Stimulated activated CD4-positive, alpha-beta T cell treated with anti-CD3 and anti-CD28 coated beads, Interleukin-12 subunit alpha, Interleukin-12 subunit beta, amount 100 ng/mL, for 24 hours (primary cell): ENCODE results near the gene IL15RA.

ENCODE experiments used
- DNase-seq, 2 experiments: peaks; one replicate each; pipeline ENCODE4 v3.0.0-alpha.2; 2020; ENCODE audit warnings: low read depth in 2 of 2

IL15RA gene, protein sequence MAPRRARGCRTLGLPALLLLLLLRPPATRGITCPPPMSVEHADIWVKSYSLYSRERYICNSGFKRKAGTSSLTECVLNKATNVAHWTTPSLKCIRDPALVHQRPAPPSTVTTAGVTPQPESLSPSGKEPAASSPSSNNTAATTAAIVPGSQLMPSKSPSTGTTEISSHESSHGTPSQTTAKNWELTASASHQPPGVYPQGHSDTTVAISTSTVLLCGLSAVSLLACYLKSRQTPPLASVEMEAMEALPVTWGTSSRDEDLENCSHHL

DNA sequence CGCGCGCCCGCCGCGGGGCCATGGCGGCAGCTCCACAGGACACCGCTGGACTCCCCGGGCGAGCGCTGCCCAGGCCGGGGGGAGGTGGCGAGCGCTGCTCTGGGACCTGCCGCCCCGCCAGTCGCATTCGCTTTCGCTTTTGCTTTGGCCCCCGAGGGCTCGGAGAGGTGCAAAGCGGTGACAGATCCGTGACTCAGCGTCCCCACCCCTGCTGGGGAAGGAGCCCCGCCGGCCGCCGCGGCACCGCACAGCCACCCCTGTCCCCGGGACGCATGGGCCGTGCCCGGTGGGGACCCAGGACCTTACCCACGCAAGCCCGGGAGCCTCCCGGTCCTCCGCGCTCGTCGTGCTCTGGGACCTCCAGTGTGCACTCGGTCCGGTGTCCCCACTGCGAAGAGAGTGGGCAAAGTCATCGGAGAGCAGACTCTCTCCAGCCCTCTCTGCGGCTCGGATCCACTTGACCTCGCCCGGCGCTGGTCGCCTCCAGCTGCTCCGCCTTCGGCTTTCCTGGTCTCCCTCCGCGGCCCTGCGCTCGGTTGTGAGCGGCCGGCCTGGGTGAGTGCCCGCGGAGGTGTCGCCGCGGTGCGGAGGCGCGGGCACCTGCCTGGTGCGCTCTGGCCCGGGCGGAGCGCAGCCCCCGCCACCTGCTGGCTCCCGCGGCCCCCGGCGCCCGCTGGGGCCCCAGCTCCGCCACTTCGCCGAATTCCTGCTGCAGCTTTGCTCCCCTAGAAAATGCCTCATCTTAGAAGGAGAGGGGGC, at the start of gene IL15RA:
Gene IL15RA, minus strand, starts transcription at position 73 of the 759 bp plus-strand sequence. Its CDS starts 51 bp downstream, at position 22.
- DNase-seq = peak; percentile 77 to 87

DNA sequence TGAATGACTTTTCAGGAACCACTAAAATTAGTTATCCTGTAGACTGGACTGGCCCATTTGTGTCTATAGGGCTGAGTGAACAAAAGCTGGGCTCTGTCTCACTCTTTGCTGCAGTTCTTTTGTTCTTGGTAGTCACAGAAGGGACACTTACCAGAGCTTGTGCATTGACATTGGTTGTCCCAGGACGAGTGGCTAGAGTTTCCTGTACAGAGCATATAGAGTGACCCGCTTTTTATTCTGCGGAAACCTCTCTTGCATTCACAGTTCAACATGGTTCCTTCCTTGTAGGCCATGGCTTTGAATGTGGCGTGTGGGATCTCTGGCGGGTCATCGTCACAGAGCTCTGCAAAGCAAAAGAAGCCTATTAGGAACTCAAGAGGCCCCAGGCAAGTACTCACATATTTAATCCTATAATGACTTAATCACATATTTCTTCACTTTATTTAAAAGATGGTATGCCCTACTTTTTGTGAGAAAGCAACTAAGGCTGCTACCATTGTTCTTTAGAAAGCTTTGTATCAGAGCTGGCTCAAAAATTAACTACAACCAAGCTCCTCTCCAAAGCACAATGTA, 48.4 kb upstream of the IL15RA start:
- no peak for DNase-seq

GRCh38 chr10:6024334-6024682, 47.0 kb upstream of the IL15RA start:
- DNase-seq = no peak

DNA sequence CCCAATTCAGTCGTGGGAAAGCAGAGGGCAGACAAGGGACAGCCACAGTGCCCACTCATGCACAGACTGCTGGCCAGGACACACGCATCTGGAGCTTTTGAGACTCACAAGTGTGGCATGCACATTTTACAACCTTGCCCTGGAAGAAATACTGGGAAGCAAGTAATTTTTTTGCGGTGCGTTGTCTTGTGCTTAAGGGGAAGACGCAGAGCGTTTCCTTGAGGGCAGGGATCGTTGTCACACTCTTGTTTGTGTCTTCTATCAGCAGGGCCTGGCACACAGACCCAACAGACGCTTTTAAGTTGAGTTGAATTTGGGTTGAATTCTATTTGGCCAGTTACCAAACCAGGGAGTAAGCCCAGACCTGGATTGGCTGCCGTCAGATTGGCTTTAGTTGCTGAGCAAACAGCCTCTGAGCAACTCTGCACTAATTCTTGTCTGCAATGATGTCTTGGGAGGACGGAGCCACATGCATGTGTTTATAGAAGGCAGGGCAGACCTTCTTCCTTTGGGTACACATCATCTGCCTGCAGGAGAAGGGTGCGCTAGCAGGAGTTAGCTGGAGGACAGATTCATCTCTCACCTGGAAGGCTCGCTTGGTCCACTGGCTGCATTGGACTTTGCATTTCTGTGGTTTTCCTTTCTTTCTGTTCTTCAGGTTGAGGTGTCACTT, 46.5 kb upstream of the IL15RA start:
- DNase-seq = no peak

DNA sequence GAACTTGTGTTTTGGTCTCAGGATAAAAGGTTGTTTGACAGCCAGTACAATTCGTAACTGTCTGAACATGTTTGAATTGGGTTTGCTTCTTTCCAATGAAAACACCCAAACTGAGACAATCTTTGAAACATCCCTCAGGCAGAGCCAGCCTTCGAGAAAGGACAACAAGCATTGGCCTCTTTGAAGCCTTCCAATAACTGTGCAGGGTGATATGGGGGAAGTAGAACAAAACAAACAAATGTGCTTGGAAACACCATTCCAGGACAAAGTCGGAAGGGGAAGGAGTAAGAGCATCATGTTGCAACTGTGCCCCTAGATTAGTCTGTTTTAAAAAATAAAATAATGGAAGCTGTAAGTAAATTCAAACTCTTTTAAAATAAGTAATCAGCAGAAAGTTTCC, 45.3 kb upstream of the IL15RA start:
- DNase-seq = no peak

DNA sequence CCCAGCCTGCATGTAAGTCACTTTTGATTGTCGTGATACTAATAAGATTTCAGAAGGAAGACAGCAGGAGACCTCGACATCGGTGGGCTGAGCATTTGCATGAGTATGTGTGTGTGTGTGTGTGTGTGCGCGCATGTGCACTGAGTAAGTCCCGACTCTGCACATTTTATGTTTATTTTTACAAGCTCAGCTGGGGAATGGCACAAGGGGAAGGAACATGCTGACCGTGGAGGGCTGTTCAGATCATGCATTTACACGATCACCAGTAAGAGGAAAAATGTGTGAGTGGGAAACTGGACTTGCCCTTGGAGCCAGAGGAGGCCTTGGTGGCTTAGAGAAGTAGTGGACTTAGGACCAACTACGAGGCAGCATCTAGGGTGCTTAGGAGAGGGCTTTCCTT, 43.5 kb upstream of the IL15RA start:
- no peak for DNase-seq

DNA sequence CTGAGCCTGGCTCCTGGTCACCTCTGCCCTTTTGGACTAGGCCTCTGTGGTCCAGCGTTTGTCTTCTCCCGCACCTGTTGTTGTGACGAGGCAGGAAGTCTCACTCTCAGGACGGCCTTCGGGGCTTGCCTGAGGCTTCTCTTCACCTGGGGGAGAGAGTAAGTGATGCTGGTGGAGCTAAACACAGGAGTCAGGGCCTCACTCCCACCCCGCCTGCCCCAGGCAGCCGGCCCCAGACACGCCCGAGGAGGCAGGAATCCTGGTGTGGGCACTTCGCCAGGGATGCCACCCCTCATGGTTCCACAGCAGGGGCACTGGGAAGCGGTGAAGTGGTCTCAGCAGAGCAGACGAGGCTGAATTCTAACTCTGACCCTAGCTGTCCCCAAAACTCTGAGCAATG, 42.5 kb upstream of the IL15RA start:
- no peak for DNase-seq

DNA sequence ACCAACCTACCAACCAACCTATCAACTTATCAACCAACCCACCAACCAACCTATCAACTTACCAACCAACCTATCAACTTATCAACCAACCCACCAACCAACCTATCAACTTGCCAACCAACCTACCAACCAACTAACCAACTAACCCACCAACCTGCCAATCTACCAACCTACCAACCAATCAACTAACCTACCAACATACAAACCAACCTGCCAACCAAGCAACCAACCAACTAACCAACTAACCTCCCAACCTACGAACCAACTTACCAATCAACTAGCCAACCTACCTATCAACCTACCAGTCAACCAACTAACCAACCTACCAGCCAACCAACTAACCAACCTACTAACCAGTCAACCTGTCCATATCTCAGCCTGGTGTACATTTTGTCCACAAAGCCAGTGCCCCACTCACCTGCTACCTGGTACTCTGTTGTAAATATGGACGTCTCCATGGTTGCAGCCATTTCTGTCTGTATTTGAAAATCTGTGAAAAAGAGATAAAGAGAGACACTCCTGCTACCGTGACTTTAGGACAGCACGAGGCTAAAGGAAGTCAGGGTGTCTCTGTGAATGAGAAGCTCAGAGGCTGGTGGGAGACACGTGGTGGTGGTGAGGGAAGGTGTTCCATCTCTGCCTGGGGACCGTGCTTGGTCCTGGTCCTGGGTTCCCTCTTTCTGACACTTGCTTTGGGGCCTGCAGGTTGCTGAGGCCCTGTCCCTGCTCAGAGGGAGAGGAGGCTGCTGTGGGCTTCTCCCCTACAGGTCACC, 41.9 kb upstream of the IL15RA start:
- no peak for DNase-seq

- no peak for DNase-seq
Measured at GRCh38 chr10:6018422-6018821, 41.1 kb upstream of the IL15RA start.

GRCh38 chr10:6017781-6018354, 40.5 kb upstream of the IL15RA start:
- DNase-seq = no peak

GRCh38 chr10:6014241-6014761, 37.0 kb upstream of the IL15RA start:
- DNase-seq = no peak

DNA sequence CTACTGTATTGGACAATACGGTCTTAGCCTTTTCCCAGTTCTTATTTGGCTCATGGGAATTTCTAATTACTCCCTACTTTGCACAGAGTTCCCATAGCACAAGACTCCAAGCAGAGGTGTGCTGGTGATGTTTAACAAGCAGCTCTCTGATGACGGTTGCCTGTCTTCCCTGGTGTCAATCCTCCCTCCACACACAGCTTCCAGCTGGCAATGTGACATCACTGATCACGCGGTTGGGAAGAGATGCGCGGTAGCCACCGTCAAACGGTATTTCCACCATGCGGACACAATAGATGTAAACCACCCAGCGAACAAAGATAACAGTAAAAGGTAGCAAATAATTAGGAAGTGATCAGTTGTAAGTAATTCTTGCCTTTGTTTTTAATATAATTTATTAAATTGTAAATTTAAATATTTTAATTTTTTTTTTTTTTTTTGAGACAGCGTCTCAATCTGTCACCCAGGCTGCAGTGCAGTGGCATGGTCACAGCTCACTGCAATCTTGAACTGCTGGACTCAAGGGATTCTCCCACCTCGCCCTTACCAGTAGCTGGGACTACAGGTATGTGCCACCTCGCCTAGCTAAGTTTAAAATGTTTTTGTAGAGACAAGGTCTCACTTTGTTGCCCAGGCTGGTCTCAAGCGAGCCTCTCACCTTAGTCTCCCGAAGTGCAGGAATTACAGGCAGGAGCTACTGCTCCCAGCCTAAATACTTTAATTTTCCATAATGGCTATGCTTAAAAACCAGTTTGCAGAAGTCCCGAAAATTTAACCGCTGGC, 36.3 kb upstream of the IL15RA start:
- DNase-seq = no peak

GRCh38 chr10:6012121-6012905, 35.0 kb upstream of the IL15RA start:
- no peak for DNase-seq

DNA sequence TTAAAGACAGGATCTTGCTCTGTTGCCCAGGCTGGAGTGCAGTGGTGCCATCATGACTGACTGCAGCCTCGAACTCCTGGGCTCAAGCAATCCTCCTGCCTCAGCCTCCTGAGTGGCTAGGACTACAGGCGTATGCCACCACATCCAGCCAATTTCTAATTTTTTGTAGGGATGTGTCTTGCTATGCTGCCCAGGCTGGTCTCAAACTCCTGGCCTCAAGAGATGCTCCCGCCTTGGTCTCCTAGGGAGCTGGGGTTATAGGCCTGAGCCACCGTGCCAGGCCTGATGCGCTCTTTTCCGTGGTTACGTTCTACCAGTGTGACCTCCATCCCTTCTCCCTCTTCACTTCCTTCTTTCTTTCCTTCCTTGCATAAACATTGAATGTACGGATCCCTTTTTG, 34.2 kb upstream of the IL15RA start:
- no peak for DNase-seq

DNA sequence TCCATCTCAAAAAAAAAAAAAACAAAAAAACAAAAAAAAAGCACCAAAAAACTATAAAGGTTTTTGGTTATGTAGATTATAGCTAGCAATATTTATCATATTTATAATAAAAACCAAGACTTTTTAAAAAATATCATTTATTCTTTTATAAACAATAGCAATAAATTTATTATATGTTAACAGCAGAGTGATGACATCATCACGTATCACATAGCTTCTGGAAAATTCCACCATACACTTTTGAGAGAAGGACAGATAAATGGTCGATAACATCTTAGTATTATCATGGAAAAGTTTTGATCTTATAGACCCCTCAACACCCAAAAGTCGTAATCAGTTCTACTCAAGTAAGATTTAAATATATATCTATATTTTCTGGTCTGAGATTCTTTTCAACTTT, 33.2 kb upstream of the IL15RA start:
- DNase-seq = no peak

DNA sequence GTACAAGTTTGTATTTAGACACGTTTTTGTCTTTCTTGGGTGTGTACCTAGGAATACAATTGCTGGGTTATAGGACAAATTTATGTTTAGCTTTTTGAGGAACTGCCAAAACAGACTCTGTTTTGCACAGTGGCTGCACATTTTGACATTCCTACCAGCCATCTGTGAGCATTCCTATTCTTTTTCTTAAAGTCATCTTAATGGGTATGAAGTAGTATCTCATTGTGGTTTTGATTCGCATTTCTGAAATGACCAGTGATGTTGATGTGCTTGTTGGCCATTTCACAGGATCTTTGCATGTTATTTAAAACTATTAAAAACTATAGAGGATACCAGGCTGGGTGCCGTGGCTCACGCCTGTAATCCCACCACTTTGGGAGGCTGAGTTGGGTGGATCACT, 32.6 kb upstream of the IL15RA start:
- no peak for DNase-seq

GRCh38 chr10:6009150-6009549, 31.8 kb upstream of the IL15RA start:
- DNase-seq = no peak

DNA sequence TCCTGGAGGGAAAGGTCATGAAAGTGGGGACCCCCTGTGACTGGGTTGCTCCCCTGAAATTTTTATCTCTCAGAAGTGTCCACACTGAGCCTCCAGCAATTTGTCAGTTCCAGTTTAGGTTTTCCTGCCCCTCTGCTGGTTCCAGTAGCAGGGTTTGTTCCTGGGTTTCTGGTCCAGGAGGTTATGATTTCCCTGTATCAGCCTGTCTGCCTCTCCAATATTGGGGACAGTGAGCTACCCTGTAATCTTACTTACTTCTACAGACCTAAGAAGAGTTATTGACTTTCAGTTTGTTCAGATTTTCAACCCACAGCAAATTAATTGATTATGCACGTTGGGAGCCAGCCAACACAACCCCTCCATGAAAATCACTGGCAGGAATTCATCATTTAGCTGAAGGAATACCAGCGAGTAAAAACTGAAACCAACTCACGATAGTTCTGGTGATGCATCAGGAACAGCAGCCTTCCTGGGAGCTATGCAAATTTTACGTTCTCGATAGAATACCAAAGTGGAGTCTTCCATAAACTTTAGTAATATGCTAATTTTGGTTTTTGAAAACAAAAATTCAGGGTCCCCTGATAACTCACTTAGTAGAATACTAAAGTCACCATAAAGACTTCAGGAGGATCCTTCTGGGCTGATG, 31.3 kb upstream of the IL15RA start:
- no peak for DNase-seq

DNA sequence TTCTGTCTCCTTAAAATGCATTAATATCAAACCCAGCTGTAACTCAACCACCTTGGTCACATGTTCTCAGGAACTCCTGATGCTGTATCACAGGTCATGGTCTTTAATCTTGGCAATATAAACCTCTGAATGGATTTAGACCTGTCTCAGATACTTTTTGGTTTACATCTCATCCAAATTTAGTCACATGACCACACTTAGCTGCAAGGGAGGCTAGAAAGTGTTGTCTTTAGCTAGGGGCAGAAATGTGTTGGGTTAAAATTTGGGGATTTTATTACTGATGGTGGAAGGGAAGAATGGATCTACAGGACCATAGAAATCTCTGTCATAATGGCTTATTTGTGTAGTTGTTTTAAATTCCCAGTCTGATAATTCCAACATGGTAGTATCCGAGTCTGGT, 29.6 kb upstream of the IL15RA start:
- no peak for DNase-seq
